Measurements from ENCODE around the gene VDAC2.

VDAC2 gene

DNA sequence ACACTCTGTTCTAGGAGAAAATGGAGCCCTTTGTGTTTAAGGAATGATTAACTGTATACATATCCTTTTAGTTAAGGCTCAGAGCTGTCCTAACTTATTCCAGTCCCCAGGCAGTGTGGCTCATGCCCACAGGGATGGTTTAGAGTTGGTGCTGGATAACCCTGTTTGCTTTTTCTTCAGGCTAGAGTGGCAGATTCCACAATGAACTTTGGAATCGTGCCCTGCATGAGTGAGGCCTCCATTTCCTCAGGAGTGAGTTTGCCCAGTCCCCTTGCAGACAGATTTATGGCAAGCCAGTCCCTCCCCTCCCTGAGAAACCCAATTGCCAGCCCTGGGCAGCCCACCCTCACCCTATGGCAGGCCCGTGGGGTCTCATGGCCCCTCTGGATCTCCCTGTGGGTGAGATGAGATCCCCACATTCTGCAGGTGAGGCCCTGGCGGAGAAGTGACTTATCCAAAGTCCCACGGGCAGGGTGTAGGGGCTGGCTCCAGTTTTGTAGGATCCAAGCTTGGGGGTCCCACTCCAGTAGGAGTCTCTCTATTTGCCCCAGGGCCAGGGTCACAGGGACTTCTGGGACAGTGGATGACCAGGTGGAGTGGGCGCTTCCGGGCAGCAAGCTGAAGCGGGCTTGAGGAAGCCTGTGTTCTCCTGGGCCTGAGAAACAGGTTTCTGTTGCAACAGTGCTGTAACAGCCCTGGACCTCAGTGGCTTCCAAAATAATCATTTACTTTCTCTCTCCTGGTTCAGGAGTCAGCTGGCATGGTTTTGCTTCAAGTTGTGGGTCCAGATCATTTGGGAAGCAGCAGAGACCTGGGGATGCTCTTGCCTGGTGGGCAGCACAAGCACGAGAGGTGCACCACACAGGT lies 34.1 kb downstream of the VDAC2 start:
- in situ Hi-C loops (cut with MboI; ENCODE audit: low pct_unique_long_range_greater_than_20kb, low sequenced_read_pairs): no loop called here

DNA sequence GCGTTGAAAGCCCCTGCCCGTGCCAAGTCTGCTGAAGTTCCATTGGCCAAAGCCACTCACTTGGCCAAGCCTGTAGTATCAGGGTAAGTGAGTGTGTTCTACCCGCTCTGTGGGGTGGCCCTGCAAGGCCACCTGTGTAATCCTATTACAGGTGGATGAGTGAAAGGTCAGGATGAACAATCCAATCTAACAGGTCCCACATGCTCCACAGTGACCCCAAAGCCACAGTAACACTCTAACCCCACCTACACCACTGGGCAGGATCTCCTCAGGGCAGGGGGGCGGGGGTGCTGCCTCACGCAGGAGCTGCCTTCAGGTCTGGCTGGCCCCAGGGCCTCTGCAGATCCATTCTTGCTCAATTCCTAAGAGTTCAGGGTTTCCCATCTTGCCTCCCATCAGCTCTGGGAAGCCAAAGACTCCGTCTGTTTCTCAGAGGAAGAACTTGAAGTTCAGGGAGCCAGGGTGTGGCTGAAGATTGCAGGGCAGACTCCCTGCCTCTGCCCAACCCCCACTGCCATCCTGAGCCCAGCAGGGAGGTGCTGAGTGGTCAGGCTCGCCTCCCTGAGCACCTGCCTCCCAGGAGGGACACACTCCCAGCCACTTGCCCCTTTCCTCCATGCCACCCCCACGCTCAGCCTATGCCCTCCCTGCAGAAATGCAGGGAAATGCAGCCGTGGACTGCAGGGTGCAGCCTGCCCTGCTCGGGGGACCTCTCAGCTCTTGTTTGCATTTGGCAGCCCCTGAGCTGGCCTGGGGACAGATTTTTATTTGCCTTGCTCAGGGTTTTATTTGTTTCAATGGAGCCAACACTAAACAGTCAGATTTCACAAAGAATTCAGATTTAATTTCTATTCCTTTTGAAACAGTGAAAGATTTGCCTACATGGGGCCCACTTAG lies 35.0 kb downstream of the VDAC2 start:
- in situ Hi-C loops (cut with MboI; ENCODE audit: low pct_unique_long_range_greater_than_20kb, low sequenced_read_pairs): no loop called here

More for the DNA sequence above, 34.1 kb downstream of the VDAC2 start:
- no peak for DNase-seq

DNA sequence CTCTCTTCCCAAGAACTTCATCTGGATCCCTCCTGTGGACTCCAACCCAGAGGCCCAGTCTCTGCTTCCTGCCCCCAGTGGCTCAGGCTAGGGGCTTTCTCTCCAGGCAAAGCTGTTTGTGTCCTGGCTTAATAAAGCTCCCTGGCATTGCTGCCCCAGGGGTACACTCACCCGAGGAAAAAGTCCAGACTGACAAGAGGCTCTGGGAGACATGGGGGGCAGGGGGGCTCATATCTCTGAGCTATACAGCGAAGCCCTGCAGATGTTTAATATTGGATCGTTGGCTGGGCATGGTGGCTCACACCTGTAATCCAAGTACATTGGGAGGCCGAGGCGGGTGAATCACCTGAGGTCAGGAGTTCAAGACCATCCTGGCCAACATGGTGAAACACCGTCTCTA lies 35.9 kb downstream of the VDAC2 start:
- in situ Hi-C loops (cut with MboI; ENCODE audit: low pct_unique_long_range_greater_than_20kb, low sequenced_read_pairs): no loop called here
- no peak for DNase-seq

More for the DNA sequence above, 35.0 kb downstream of the VDAC2 start:
- no peak for DNase-seq

DNA sequence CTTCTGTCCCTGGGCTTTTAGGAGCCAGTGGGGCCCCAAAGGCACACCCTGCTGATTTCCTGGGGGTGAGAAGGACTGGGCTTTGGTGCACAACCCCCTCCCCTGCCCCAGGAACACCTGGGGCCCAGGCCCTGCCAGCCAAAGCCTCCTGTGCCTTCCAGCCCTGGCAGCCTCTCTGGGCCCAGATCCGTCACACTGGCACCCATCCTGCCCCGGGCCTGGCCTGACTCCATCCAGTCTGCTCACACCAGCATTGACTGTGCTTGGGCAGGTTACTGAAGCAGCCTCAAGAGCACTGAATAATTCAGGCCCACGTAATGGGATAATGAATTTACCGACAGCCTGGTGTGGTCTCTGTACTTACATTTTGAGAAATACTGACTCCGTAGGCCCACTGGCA lies 37.2 kb downstream of the VDAC2 start:
- in situ Hi-C loops (cut with MboI; ENCODE audit: low pct_unique_long_range_greater_than_20kb, low sequenced_read_pairs): no loop called here
- DNase-seq: no peak

DNA sequence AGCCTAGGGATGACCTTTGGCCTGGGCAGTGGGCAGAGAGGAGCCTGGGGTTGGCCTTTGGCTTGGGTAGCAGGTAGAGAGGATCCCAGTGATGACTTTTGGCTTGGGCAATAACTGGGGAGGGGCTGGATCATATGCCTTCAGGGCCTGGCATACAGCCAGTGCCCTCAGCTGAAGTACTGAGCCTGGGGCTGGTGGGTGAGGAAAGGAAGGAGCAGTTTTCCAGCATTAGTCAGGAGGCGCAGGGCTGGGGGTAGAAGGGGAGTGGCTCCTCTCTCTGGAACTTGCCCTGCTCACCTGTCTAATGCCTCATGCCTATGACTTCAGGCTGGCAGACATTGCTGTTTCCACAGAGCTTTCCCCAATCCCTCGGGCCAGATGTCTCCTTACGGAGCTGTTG lies 40.3 kb downstream of the VDAC2 start:
- DNase-seq: no peak
- in situ Hi-C loops (cut with MboI; ENCODE audit: low pct_unique_long_range_greater_than_20kb, low sequenced_read_pairs): no loop called here

DNA sequence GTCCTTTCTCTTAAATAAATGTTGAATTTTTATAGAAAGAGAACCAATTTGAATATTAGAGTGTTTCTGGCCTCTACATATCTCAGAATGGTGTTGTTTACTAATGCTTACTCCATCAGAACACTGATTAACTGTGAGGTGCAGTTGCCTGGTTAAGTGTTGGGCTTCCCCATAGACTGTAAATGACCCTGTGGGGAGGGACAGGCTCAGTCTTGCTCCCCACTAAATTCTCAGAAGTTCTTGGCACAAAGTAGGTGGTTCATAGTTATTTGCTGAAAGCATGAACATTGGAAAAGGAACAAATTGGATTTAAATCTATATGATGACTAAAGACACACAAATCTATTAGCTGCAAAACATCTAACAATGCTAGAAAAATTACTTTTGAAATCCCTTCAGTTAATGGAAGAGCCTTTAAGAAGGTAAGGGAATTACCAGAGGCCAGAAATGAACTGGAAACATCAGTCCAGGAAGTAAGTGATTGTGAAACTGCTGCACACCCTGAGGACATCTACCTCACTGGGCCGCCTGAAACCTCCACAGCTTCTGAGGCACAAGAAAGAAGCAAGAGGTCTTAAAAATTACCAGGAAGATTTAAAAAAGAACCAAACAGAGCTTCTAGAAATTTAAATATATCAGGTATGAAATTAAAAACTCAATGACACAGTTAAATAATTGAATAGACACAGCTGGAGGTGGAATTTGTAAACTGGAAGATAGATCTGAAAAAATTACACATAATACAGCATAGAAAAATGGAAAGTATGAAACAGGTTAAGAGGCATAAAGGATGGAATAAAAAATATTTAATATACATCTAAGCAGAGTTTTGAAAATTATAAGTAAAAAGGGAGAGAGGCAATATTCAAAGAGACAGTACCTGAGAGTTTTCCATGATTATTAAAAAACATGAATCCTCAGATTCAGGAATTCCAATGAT lies 43.0 kb downstream of the VDAC2 start:
- no peak for DNase-seq
- in situ Hi-C loops (cut with MboI; ENCODE audit: low pct_unique_long_range_greater_than_20kb, low sequenced_read_pairs): no loop called here

DNA sequence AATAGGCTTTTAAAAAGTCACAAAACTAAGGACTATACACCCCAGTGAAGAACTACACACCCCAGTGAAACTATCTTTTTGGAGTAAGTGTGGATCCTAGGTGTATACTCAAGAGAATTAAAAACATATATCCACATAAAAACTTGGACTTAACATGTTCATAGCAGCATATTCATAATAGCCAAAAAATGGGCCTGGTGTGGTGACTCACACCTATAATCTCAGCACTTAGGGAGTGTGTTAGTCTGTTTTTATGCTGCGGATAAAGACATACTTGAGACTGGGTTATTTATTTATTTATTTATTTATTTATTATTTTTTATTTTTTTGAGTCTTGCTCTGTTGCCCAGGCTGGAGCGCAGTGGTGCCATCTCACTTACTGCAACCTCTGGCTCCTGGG lies 44.1 kb downstream of the VDAC2 start:
- no peak for DNase-seq
- in situ Hi-C loops (cut with MboI; ENCODE audit: low pct_unique_long_range_greater_than_20kb, low sequenced_read_pairs): no loop called here

DNA sequence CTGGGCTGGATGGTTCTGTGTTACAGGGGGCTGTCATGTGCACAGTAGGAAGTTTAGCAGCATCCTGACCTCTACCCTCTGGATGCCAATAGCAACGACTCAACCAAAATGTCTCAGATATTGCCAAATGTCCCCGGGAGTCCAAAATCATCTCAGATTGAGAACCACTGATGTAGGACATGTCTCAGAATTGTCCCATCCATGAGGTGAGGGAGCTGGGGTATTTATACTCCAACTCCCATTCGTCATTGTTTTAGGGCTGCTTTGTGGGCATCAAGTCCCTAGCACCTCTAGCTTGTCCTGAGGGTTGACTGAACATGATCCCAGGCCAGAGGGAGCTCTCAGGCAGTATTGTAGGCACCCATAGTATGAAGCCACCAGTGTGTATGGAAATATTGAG lies 50.4 kb downstream of the VDAC2 start:
- in situ Hi-C loops (cut with MboI; ENCODE audit: low pct_unique_long_range_greater_than_20kb, low sequenced_read_pairs): no loop called here
- no peak for DNase-seq

DNA sequence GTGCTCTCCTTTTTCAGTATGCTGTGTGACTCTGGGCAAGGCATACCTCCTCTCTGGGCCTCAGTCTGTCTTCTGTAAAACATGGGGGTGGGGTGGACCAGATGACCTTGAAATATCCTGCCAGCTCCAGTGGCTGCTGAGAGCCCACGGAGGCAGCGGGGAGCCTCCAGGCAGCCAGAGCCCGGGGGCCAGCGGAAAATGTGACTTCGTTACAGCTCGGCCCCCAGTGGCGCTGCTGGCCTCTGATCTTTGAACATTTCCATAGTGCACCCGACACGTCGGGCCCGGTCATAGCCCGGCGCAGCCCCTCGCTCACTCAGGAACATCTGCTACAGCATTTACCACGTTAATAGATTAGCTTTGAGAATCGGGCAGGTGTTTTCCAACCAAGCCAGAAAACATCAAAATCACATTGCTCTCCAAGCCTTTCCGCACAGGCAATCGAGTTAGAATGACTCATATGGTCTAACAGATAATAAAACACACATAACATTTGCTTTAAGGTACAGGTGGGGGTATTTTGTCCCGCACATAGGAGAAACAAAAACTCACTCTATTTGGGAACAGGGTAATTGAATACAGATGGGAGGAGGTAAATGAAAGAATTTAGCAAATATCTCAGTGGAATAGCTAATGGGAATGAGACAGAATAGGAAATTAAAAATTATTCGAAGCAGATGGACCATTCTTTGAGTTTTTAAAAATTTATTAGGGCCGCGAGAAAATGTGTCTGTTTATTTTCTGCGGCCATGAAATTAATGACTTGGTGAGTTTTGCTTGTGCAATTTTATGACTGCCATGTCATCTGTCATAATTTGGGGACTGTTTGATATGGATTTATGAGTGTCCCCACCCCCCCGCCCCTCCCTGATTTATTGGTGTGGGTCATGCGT lies 51.5 kb downstream of the VDAC2 start:
- in situ Hi-C loops (cut with MboI; ENCODE audit: low pct_unique_long_range_greater_than_20kb, low sequenced_read_pairs): no loop called here

DNA sequence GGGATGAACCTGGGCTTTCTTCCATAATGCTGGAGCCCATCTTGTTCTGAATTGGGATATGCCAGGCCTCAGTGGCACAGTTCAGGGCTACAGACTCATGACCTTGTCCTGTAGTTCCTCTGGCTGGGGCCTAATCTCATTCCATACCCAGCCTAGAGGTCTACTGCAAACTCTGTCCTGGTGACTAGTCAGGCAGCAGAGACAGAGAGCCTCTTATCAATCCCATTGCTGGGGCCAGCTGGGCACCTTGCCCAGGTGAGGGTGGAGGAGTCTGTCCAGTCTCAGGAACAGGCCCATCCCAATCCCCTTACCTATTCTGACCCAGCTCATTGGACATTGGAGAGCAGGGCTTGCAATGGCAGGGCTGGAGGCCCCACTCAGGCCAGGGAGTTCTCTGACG lies 53.2 kb downstream of the VDAC2 start:
- in situ Hi-C loops (cut with MboI; ENCODE audit: low pct_unique_long_range_greater_than_20kb, low sequenced_read_pairs): no loop called here
- no peak for DNase-seq

More for the DNA sequence above, 51.5 kb downstream of the VDAC2 start:
- no peak for DNase-seq

DNA sequence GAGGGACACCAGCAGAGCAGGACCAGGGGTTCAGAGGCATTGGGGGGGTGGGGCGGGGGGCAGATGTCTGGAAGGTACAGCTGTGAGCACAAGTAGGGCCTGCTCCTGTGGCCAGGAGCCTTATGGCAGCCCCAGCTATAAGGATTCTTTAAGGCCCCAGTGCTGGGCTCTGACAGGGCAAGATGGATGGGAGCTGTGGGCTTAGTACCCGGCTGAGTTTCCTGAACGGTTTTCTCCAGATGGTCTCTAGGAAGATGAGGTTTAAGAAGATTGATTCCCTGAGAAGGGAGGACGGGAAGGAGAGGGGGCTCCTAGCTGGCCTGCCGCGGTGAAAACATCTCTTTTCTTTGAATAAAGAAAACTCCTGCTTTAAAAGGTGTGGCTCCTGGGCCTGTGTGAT lies 55.3 kb downstream of the VDAC2 start:
- in situ Hi-C loops (cut with MboI; ENCODE audit: low pct_unique_long_range_greater_than_20kb, low sequenced_read_pairs): no loop called here
- DNase-seq: no peak

DNA sequence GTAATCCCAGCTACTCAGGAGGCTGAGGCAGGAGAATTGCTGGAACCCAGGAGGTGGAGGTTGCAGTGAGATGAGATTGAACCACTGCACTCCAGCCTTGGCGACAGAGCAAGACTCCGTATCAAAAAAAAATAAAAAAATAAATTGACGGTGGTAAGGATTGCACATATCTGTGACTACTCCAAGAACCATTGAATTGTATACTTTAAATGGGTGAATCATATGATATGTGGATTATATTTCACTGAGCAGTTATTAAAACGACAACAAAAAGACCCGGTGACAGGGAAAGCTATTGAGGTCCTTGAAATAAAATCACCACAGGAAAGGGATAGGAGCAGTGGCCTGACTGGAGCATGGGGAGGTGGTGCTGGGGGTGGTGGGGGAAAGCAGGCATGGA lies 56.3 kb downstream of the VDAC2 start:
- in situ Hi-C loops (cut with MboI; ENCODE audit: low pct_unique_long_range_greater_than_20kb, low sequenced_read_pairs): no loop called here
- DNase-seq: no peak

DNA sequence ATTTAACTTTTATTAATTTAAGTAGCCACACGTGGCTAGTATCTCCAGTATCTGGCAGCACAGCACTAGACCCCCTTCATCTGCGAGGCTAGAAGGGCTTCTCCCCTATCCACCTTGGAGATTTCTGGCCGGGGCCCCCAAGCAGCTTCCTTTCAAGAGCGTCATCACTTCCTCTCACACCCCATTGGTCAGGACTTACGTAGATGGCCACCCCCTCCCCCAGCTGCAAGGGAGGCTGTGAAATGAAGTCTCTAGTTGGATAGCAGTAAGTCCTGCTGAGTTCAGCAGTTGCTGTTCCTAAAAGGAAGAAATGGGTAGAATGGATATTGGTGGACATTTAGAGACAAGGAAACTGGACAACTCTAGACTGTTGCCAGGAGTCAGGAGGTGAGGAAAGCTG lies 59.0 kb downstream of the VDAC2 start:
- DNase-seq: no peak
- in situ Hi-C loops (cut with MboI; ENCODE audit: low pct_unique_long_range_greater_than_20kb, low sequenced_read_pairs): no loop called here

DNA sequence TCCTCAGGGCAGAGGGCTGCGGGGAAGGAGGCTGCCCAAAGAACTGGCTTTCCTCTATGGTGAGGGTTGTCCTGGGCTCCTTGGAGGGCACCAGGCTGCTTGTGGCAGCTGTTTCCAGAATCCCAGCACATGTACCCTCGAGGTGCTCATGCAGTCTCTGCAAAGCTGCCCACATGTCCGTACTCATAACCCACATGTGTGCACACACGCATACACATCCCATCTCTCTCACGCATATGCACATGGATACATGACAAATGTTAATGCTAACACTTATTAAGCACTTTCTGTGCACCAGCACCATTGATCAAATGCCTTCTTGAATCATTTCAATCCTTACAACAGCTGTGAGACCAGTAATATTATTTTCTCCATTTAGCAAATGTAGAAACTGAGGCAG lies 61.5 kb downstream of the VDAC2 start:
- DNase-seq: no peak
- in situ Hi-C loops (cut with MboI; ENCODE audit: low pct_unique_long_range_greater_than_20kb, low sequenced_read_pairs): no loop called here

DNA sequence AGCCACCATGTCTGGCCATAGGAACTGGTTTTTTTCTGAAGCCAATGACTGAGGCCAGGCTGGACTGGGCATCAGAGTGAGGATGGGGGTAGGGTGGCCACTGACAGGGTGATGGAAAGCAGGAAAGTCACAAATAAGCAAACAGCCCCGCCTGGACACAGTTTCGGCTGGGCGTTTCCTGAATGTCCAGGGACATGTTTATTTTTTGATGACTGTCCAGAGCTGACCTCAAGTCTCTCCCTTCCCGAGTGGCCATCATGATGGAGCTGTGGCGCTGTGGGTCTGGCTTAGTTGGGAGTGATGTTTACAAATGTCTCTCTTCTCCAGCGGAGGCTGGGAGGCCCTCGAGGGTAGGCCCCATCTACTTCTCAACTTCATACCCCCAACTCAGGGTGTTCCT lies 62.3 kb downstream of the VDAC2 start:
- in situ Hi-C loops (cut with MboI; ENCODE audit: low pct_unique_long_range_greater_than_20kb, low sequenced_read_pairs): no loop called here
- no peak for DNase-seq

DNA sequence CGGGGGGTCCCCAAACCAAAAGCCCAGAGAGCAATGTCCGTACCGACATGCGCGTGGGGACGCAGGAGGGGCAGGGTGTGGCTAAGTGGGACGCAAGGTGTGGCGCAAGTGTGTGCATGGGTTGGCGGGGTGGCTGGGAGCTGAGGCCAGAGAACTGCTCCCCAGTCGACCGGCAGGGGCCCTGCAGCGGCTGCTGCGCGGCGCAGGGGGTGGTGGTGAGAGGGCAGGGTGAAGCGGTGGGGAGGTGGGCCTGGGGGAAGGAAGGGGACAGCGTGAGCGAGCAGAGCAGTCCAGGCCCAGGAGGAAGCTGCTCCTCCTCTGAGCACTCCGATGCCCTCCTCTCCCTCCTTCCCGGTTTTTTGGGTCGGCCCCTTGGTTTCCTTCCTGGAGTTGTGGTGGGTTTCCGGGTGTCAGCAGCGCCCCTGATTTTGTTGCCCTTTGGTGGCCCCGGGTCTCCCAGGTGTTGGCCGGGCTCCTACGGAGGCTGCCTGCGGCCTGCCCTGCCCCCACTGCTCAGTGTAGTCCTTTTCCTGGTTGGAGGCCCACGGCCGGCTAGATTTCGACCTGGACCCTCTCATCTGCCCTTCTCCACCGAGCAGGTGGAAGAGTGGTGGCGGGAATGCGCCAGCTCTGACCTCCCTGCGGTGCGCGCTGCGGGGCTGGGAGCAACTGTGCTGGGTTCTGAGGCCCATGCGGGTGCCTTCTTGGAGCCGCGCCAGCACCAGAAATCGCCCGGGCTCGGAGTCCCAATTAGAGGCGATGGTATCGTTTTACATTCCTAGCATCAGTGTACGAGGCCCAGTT lies 65.7 kb downstream of the VDAC2 start:
- in situ Hi-C loops (cut with MboI; ENCODE audit: low pct_unique_long_range_greater_than_20kb, low sequenced_read_pairs): no loop called here
- no peak for DNase-seq

DNA sequence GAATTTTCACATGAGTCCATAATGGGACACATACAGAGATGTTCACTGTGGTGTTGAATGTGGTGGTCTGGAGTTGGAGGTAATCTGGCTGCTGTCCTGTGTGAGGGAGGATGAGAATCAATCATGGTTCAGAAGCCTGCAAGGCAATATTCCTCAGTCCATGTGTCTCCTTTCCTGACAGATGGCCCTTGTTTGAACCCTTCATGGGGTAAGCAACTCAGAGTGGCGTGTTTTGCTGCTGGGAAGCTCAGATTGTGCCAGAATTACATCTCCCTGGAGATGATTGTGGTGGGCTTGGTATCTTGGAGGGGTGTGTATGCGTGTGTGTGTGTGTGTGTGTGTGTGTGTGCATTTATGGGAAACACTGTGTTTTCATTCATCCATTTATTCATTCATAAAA lies 69.6 kb downstream of the VDAC2 start:
- DNase-seq: no peak
- in situ Hi-C loops (cut with MboI; ENCODE audit: low pct_unique_long_range_greater_than_20kb, low sequenced_read_pairs): no loop called here
